Neuronal stem cell (in vitro differentiated cells): ENCODE results near the gene MTFMT.

Experiments
- DNase-seq: peaks from one replicate; pipeline ENCODE4 v3.0.0-alpha.2; 2013; ENCODE audit warnings: low spot score
- H2AFZ ChIP-seq: one replicate; pipeline ENCODE4 v1.6.1; 2013; ENCODE audit warnings: mild to moderate bottlenecking, low read length, inconsistent platforms
- H2AK5ac ChIP-seq: 2 replicates; pipeline ENCODE4 v1.6.1; 2013; ENCODE audit warnings: low read depth, mild to moderate bottlenecking, inconsistent platforms, low read length, moderate library complexity, mixed read lengths
- H2BK120ac ChIP-seq: 2 replicates; pipeline ENCODE4 v1.6.1; 2013; ENCODE audit warnings: low read depth, mild to moderate bottlenecking, inconsistent platforms, low read length, moderate library complexity, mixed read lengths
- H2BK12ac ChIP-seq: one replicate; pipeline ENCODE4 v1.6.1; 2013; ENCODE audit warnings: low read length, inconsistent platforms
- H2BK15ac ChIP-seq: 2 replicates; pipeline ENCODE4 v1.6.1; 2013; ENCODE audit warnings: mild to moderate bottlenecking, low read length, inconsistent platforms, mixed read lengths
- H2BK5ac ChIP-seq: one replicate; pipeline ENCODE4 v1.6.1; 2013; ENCODE audit warnings: inconsistent platforms, mild to moderate bottlenecking, low read length, moderate library complexity
- H3K14ac ChIP-seq: one replicate; pipeline ENCODE4 v1.6.1; 2013; ENCODE audit warnings: low read length, inconsistent platforms
- H3K18ac ChIP-seq: 2 replicates; pipeline ENCODE4 v1.6.1; 2013; ENCODE audit warnings: low read length, inconsistent platforms
- H3K23ac ChIP-seq: 2 replicates; pipeline ENCODE4 v1.6.1; 2013; ENCODE audit warnings: low read depth, mild to moderate bottlenecking, mixed read lengths, low read length, inconsistent platforms; ENCODE audit not compliant: poor library complexity
- H3K27ac ChIP-seq: replicated peaks from 3 replicates; pipeline ENCODE4 v1.5.1; 2013; ENCODE audit warnings: low read length, inconsistent platforms
- H3K27me3 ChIP-seq, 3 experiments: 2 replicates each; pipeline ENCODE4 v1.6.1; 2013; ENCODE audit warnings: low read length in 3 of 3, mild to moderate bottlenecking in 2 of 3, inconsistent platforms in 1 of 3, low read depth in 1 of 3, mixed read lengths in 1 of 3, moderate library complexity in 1 of 3; ENCODE audit not compliant: control insufficient read depth in 3 of 3, insufficient read depth in 3 of 3
- H3K36me3 ChIP-seq, 2 donors: replicated peaks in 1 of 2; 2 replicates each; pipeline ENCODE4 v1.6.1; 2013; ENCODE audit warnings: low read length in 2 of 2; ENCODE audit not compliant: control insufficient read depth in 2 of 2, insufficient read depth in 2 of 2
- H3K4ac ChIP-seq: 2 replicates; pipeline ENCODE4 v1.6.1; 2013; ENCODE audit warnings: inconsistent platforms, mild to moderate bottlenecking, low read length, moderate library complexity
- H3K4me1 ChIP-seq, 2 donors: 1 replicate in 1 of 2; 2 replicates in 1 of 2; pipeline ENCODE4 v1.6.1; 2013; ENCODE audit warnings: low read length in 2 of 2, low read depth in 1 of 2; ENCODE audit not compliant: control insufficient read depth in 2 of 2, insufficient read depth in 1 of 2
- H3K4me2 ChIP-seq: one replicate; pipeline ENCODE4 v1.6.1; 2013; ENCODE audit warnings: mild to moderate bottlenecking, low read length, inconsistent platforms; ENCODE audit not compliant: insufficient read depth, poor library complexity, severe bottlenecking
- H3K4me3 ChIP-seq, 2 donors: 2 replicates each; pipeline ENCODE4 v1.5.1; 2013; ENCODE audit warnings: low read length in 2 of 2, mild to moderate bottlenecking in 2 of 2, inconsistent platforms in 1 of 2, moderate library complexity in 1 of 2
- H3K79me1 ChIP-seq: one replicate; pipeline ENCODE4 v1.6.1; 2013; ENCODE audit warnings: low read depth, mild to moderate bottlenecking, inconsistent platforms, low read length, moderate library complexity
- H3K9ac ChIP-seq: one replicate; pipeline ENCODE4 v1.6.1; 2013; ENCODE audit warnings: mild to moderate bottlenecking, low read depth, low read length, inconsistent platforms; ENCODE audit not compliant: poor library complexity
- H3K9me3 ChIP-seq, 2 donors: replicated peaks in 1 of 2; 2 replicates each; pipeline versions ENCODE3 to v1.6.1; 2013; ENCODE audit warnings: low read length in 2 of 2, mild to moderate bottlenecking in 2 of 2, inconsistent platforms in 1 of 2, low read depth in 1 of 2, mixed read lengths in 1 of 2, moderate library complexity in 1 of 2; ENCODE audit not compliant: control insufficient read depth in 2 of 2, insufficient read depth in 1 of 2
- H4K8ac ChIP-seq: one replicate; pipeline ENCODE4 v1.6.1; 2013; ENCODE audit warnings: low read depth, mild to moderate bottlenecking, inconsistent platforms, low read length, moderate library complexity
- H4K91ac ChIP-seq: one replicate; pipeline ENCODE4 v1.6.1; 2013; ENCODE audit warnings: low read length, low read depth, mild to moderate bottlenecking, inconsistent platforms; ENCODE audit not compliant: poor library complexity
- WGBS, 2 donors: extraction: QIAGEN DNeasy Blood & Tissue Kit; methylation state at CpG; one replicate each; pipeline ENCODE4 v1.1.7; 2013; ENCODE audit warnings: missing lambda C conversion rate in 2 of 2, mixed read lengths in 1 of 2; ENCODE audit not compliant: insufficient read length in 2 of 2, insufficient replicate concordance in 1 of 2; ENCODE audit errors: extremely low coverage in 2 of 2; 5-methylcytosine and 5-hydroxymethylcytosine counted together

The MTFMT gene

GRCh38 chr15:64954395-64954794, 75.0 kb downstream of the MTFMT start:
- no peak for DNase-seq
- Histone ChIP-seq H3K4me3 (no peak overlapping the region), H2BK15ac (no peak overlapping the region), H3K79me1 (no peaks in the 10 kb centered on the region), H3K18ac (no peak overlapping the region), H3K4me2 (no peak overlapping the region), H2AFZ (no peak overlapping the region), H3K36me3 (peaks cover 11 to 39% of the 10 kb centered on the region in 2 donors), H3K4ac (no peak overlapping the region), H3K4me1 (no peaks in the 10 kb centered on the region), H3K14ac (no peak overlapping the region), H2BK5ac (no peak overlapping the region), H2BK120ac (no peak overlapping the region), H3K9ac (no peak overlapping the region), H4K91ac (no peak overlapping the region), H3K27ac (no peak overlapping the region), H2BK12ac (no peak overlapping the region), H2AK5ac (no peak overlapping the region), H4K8ac (no peak overlapping the region), H3K27me3 (no peaks in the 10 kb centered on the region), H3K23ac (no peak overlapping the region), H3K9me3 (peaks cover 2 to 5% of the 10 kb centered on the region in 2 donors)
- no CpG with 5 or more reads among the region's 3 CpGs for WGBS, 2 donors

GRCh38 chr15:64951777-64952418, 77.5 kb downstream of the MTFMT start:
- no peak for DNase-seq
- no peak overlapping the region for H3K23ac ChIP-seq
- H3K4ac ChIP-seq: no peak overlapping the region
- no peak overlapping the region for H3K18ac ChIP-seq
- no peak overlapping the region for H2BK120ac ChIP-seq
- H3K27me3 ChIP-seq: no peaks in the 10 kb centered on the region
- H2BK5ac ChIP-seq: no peak overlapping the region
- WGBS, 2 donors: no CpG with 5 or more reads among the region's 2 CpGs
- no peak overlapping the region for H3K27ac ChIP-seq
- no peaks in the 10 kb centered on the region for H3K4me1 ChIP-seq
- no peak overlapping the region for H2AFZ ChIP-seq
- no peak overlapping the region for H2BK12ac ChIP-seq
- H3K14ac ChIP-seq: no peak overlapping the region
- H2AK5ac ChIP-seq: no peak overlapping the region
- no peak overlapping the region for H4K91ac ChIP-seq
- no peak overlapping the region for H2BK15ac ChIP-seq
- H3K4me2 ChIP-seq: no peak overlapping the region
- H3K79me1 ChIP-seq: no peaks in the 10 kb centered on the region
- H3K36me3 ChIP-seq: peaks cover 5 to 16% of the 10 kb centered on the region in 2 donors
- no peak overlapping the region for H3K4me3 ChIP-seq
- no peak overlapping the region for H4K8ac ChIP-seq
- no peak overlapping the region for H3K9ac ChIP-seq
- H3K9me3 ChIP-seq: peaks cover 2 to 5% of the 10 kb centered on the region in 2 donors
